HG03457 (cell line): ENCODE measurements around the gene PAPSS2.
"Not testable (repeated sequence)": the region's sequence is repeated elsewhere in the genome, so short reads cannot be mapped to it uniquely, and the experiment has no call there.

Source experiments
- ATAC-seq: cut with Tn5 transposase; IDR thresholded peaks from one replicate; pipeline ENCODE4 v1.9.1; 2021; ENCODE audit warnings: moderate number of reproducible peaks; ENCODE audit not compliant: unreplicated experiment

The PAPSS2 gene

DNA sequence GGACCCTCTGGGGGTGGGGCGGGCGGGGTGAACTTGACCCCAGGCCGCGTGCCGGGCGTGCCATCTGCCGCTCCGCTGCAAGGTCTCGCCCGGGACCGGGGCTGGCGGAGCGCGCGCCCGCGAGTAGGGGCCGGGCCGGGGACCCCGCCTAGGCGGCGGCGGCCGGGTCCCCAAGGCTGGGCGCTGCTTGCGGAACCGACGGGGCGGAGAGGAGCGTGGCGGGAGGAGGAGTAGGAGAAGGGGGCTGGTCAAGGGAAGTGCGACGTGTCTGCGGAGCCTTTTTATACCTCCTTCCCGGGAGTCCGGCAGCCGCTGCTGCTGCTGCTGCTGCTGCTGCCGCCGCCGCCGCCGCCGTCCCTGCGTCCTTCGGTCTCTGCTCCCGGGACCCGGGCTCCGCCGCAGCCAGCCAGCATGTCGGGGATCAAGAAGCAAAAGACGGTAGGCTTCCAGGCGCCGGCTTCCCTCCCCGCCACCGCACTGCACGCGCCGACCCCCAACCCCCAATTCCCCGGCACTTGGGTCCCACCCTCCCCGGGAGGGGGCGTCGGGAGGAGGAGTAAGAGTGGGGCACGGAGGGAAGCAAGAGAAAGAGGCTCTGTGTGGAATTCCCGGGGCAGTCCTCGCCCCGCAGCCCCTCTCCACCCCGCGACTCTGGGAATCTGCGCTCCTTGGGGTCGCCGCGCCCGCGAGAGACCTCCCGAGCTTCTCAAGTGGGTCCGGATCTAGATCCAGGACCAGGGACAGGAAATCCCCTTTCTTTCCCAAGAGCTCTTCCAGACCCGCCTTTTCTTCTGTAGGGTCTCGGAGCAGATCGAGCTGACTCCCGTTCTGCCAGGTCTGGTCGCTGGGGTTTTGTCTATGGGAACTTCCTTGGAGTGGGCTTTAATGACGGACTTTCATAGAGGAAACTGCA is at the start of gene PAPSS2:
Gene PAPSS2 (plus strand): TSS at position 308 of the 913 bp plus-strand sequence. CDS start 104 bp downstream, at position 412.
- ATAC-seq, result no peak

GRCh38 chr10:87611341-87611740 is 48.3 kb upstream of the PAPSS2 start:
- not testable (repeated sequence) for ATAC-seq

GRCh38 chr10:87612115-87612514 is 47.6 kb upstream of the PAPSS2 start:
- ATAC-seq, result no peak

- ATAC-seq, result no peak
These were observed 45.9 kb upstream of the PAPSS2 start for GRCh38 chr10:87613751-87614150.

DNA sequence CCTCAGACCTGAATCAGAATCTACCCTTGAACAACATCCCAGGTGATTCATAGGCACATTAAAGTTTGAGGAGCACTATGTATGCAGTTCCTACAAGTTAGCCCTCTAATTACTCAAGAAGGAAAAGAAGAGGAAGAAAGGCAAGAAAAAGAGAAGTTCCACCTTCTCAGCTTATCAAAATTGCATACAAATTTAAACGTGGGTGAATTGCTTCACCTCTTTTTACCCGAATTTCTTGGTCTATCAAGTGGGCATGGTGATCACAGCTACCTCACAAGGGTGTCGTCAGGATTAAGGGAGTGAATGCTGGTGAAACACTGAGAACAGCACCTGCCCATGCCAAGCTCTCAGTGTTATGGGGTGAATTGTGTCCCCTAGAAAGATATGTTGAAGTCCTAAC is 43.8 kb upstream of the PAPSS2 start:
- ATAC-seq, result no peak

DNA sequence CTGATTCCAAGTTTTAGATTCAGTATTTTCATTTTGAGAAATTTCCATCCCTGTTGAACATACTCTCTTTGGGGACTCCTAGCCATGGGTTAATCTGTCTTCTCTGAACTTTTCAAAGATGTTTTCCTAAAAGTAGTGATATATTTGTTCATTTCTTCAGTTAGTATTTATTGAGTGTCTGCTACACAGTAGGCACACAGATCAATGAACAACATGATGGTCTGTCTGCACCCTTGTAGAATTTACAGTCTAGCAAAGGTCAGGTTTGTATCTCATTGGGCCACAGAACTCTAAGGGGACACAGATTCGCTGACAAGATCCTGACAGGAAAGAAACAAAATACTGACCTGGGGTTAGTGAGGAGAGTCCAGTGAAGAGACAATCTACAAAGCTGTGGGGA is 42.2 kb upstream of the PAPSS2 start:
- no peak for ATAC-seq

DNA sequence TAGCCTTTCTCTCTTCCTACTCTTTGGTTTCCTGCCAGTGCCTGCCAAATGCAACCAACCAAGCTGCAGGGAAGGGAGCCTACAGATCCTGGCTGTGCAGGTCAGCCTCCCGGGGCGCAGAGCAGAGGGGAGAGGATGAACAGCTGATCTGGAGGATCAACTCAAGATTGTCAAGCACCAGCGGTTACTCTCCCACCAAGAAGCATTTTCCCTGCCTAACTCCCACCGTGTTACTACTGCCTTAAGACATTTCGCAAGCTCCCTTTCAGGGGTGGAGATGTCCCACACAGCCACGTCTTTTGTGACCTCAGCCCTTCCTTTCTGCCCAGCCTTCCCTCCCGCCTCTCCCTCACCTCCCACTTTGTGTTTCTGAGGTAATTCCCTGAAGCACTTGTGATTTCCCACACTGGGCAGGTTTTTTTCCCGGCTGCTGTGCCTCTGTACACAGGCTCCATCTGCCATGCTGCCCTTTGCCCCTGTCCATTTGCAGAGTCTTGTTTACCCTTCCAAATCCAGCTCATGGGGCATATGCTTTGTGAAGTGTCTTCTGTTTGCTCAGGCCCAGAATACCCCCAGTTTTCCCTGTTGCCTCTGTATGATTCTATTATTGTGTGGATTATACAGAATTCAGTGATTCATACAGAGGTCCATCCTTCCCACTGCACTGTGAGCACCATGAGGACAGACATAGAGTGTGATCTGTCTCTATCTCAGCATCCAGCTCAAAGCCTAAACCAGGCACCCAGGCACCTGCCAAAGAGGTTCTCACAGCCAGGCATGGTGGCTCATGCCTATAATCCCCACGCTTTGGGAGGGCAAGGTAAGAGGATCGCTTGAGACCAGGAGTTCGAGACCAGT is 40.9 kb upstream of the PAPSS2 start:
- no peak for ATAC-seq

DNA sequence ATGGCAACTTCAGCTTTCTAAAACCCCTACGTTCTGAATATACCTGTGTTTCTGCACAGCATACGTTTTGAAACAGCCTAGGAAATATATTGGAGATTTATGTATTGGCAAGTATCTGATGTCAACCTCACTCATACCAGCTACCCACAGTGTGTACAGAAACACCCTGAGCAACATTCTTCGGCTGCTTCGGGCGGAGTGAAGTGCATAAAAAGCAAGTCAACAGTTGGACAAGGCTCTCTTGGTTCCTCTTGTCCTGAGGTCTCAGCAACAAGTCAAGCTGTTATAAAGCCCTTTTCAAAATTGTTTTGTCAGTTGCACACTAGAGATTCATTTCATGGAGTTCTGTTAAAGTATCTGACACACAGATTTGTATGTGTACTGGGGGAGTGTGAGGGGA is 40.0 kb upstream of the PAPSS2 start:
- no peak for ATAC-seq

DNA sequence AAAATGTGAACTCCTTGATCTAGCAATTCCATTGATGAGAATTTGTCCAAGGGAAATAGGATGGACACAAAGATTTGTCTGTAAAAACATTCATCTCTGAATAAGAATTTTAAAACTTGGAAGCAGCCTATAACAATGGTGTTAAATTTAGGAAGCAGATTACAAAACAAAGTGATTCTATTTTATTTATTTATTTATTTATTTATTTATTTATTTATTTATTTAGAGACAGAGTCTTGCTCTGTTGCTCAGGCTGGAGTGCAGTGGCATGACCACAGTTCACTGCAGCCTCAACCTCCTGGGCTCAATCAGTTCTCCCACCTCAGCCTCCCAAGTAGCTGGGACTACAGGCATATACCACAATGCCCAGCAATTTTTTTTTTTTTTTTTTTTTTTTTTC is 38.2 kb upstream of the PAPSS2 start:
- not testable (repeated sequence) for ATAC-seq

- ATAC-seq, result no peak
These were observed 37.2 kb upstream of the PAPSS2 start for GRCh38 chr10:87622314-87623004.

GRCh38 chr10:87623191-87623590 is 36.5 kb upstream of the PAPSS2 start:
- no peak for ATAC-seq

DNA sequence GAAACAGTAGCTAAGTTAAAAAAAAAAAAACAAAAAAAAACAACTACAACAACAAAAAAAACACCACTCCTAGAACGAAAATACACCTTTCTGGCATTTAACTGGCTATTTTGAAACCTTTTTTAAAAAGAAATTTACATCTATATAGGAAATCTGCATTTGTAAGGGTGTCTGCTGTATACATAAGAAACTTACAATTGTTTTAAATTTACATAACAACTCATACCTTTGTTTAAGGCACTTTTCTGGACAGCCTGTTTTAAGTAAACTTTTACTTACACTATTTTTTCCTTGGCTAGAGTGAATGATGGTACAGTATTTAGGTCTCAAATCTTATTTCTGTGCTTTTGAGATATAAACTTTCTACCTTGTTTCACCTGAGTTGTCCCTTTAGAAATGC is 34.0 kb upstream of the PAPSS2 start:
- ATAC-seq, result no peak

GRCh38 chr10:87626422-87626892 is 33.2 kb upstream of the PAPSS2 start:
- ATAC-seq, result no peak

- ATAC-seq, result no peak
These were observed 29.5 kb upstream of the PAPSS2 start for GRCh38 chr10:87630171-87630570.

DNA sequence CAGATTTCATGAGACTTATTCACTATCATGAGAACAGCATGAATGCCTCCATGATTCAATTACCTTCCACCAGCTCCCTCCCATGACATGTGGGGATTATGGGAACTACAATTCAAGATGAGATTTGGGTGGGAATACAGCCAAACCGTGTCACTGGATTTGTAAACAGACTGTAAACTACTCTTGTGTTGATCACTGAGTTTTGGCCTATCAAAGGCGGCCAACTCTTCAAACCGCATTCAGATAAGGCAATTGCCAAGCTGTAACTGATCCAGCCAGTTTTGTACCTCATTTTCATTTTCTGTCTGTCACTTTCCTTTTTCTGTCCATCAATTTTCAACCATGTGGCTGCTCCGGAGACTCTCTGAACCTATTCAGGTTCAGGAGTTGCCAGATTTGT is 27.2 kb upstream of the PAPSS2 start:
- no peak for ATAC-seq

DNA sequence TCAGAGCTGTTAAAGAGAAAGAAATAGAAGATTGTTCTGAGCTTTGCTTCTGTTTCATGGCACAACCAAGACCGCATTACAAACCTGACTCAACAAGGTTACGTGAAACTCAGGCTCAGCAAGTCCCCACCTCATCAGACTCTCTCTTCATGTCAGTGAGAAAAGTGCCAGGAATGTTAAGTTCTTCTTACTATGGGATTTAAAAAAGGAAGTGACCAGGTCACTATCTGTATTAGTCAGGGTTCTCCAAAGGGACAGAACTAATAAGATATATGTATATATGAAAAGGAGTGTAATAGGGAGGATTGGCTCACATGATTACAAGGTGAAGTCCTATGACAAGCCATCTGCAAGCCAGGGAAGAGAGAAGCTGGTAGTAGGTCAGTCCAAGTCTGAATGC is 25.4 kb upstream of the PAPSS2 start:
- no peak for ATAC-seq

GRCh38 chr10:87635498-87636312 is 24.0 kb upstream of the PAPSS2 start:
- no peak for ATAC-seq

- ATAC-seq, result no peak
These were observed 23.3 kb upstream of the PAPSS2 start for GRCh38 chr10:87636313-87636915.

GRCh38 chr10:87639493-87639892 is 20.2 kb upstream of the PAPSS2 start:
- ATAC-seq, result no peak

DNA sequence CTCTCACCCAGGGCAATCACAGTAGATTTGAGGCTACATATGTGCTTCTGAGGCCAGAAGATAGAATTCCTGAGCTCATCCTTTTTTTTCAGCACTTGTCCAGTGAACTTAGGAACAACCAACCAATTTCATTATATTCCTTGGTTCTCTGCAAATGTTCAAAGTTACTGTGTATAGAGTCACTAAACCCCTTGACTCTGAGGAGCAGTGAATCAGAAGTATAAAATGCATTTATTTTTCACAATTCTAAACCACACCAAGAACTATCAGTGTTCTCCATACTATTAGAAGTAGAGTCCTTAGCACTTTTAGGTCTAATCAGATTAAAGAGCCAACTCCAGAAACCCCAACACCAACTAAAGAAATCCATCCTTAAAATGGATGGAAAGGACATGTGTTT is 19.6 kb upstream of the PAPSS2 start:
- no peak for ATAC-seq
